Kidney (tissue), 14 donors: ENCODE results near the gene CLDN9. TPM values are rescaled to one million over a fixed set of nuclear protein-coding genes. Genes with fewer than 3 reads are reported as not detected.

ENCODE experiments used
- DNase-seq, 5 donors: peaks; one replicate each; pipeline ENCODE4 v3.0.0-alpha.2; 2013 to 2020
- FAIRE-seq: peaks from 2 replicates; lab custom pipeline; 2012; peaks lifted over from hg19 to GRCh38; lab: Jason Lieb, UNC
- H3K27ac ChIP-seq, 2 donors: one replicate each; pipeline ENCODE4 v1.7.0; 2013; ENCODE audit warnings: low read depth in 2 of 2, low read length in 2 of 2, inconsistent platforms in 1 of 2
- H3K27me3 ChIP-seq: one replicate; pipeline ENCODE4 v1.7.1; 2013; ENCODE audit warnings: low read length, inconsistent platforms; ENCODE audit not compliant: control insufficient read depth, insufficient read depth
- H3K36me3 ChIP-seq, 3 donors: one replicate each; pipeline versions ENCODE4 v1.7.0 to v1.7.1; 2013; ENCODE audit warnings: low read length in 3 of 3, control low read depth in 1 of 3, inconsistent platforms in 1 of 3; ENCODE audit not compliant: insufficient read depth in 3 of 3, control insufficient read depth in 2 of 3
- H3K4me1 ChIP-seq, 3 donors: one replicate each; pipeline versions ENCODE4 v1.7.0 to v1.7.1; 2013; ENCODE audit warnings: low read length in 3 of 3, inconsistent platforms in 1 of 3, low read depth in 1 of 3; ENCODE audit not compliant: control insufficient read depth in 2 of 3, insufficient read depth in 2 of 3
- H3K4me3 ChIP-seq, 3 donors: one replicate each; pipeline versions ENCODE4 v1.7.0 to v1.8.1; 2013; ENCODE audit warnings: low read length in 3 of 3, control low read depth in 1 of 3, inconsistent platforms in 1 of 3
- H3K9ac ChIP-seq, 3 donors: one replicate each; pipeline versions ENCODE4 v1.7.0 to v1.7.1; 2013; ENCODE audit warnings: low read length in 3 of 3, control low read depth in 1 of 3, inconsistent platforms in 1 of 3
- H3K9me3 ChIP-seq, 3 donors: one replicate each; pipeline versions ENCODE4 v1.7.0 to v1.7.1; 2013; ENCODE audit warnings: low read length in 3 of 3, control low read depth in 1 of 3, inconsistent platforms in 1 of 3; ENCODE audit not compliant: control insufficient read depth in 2 of 3, insufficient read depth in 1 of 3
- intact Hi-C: fragments of 100-400 bp; cut with DNase I; formaldehyde crosslinking; loops from one replicate; pipeline ENCODE4 v1.11.1; 2022
- polyA plus RNA-seq: library from polyadenylated mRNA; stranded (reverse); fragments of 350-450 nt; fragmentation: Illumina TruSeq; extraction: RNeasy Lipid Tissue Mini Kit (QIAGEN cat#74804); gene quantifications from one replicate; pipeline ENCODE4 v1.2.3, GENCODE V29; 2014; ENCODE audit warnings: low read depth, low replicate concordance; ENCODE audit not compliant: insufficient read depth
- total RNA-seq: library from RNA; stranded (reverse); fragmentation: NEBNext Ultra II Directional; extraction: Animal tissue kit (Norgen Biotek cat#: 25700); gene quantifications from one replicate; pipeline ENCODE4 v1.2.1, GENCODE V29; 2021
- TF ChIP-seq, protein P1 (sequence below): IDR thresholded peaks from 3 replicates; pipeline ENCODE4 v1.5.1; 2012; ENCODE audit warnings: mild to moderate bottlenecking, moderate library complexity, borderline replicate concordance; ENCODE audit not compliant: insufficient read depth; ENCODE audit errors: extremely low read depth
- donor health status: control.
- donor health status: control.
- donor health status: control.
- donor health status: control.
- donor health status: control.
- donor health status: DM: yes; HTN: yes; CAD: no.
- donor health status: Normal renal cell carcinoma (clear cell type).

The CLDN9 gene
- total and polyA plus RNA-seq, 2 donors from 2014 or later: 0.60 TPM; not detected in 1

- intact Hi-C loops: no loop called here
- Histone ChIP-seq H3K9ac (no peak overlapping the region), H3K36me3 (no peaks in the 10 kb centered on the region), H3K27ac (no peak overlapping the region), H3K9me3 (no peaks in the 10 kb centered on the region), H3K27me3 (no peaks in the 10 kb centered on the region), H3K4me3 (no peak overlapping the region), H3K4me1 (no peaks in the 10 kb centered on the region)
- DNase-seq (no peak), FAIRE-seq (no peak)
- TF ChIP-seq, protein P1, sequence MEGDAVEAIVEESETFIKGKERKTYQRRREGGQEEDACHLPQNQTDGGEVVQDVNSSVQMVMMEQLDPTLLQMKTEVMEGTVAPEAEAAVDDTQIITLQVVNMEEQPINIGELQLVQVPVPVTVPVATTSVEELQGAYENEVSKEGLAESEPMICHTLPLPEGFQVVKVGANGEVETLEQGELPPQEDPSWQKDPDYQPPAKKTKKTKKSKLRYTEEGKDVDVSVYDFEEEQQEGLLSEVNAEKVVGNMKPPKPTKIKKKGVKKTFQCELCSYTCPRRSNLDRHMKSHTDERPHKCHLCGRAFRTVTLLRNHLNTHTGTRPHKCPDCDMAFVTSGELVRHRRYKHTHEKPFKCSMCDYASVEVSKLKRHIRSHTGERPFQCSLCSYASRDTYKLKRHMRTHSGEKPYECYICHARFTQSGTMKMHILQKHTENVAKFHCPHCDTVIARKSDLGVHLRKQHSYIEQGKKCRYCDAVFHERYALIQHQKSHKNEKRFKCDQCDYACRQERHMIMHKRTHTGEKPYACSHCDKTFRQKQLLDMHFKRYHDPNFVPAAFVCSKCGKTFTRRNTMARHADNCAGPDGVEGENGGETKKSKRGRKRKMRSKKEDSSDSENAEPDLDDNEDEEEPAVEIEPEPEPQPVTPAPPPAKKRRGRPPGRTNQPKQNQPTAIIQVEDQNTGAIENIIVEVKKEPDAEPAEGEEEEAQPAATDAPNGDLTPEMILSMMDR: no peak
Observed at GRCh38 chr16:2988590-2989099, 24.1 kb upstream of the CLDN9 start.

GRCh38 chr16:2990891-2991290 is 21.8 kb upstream of the CLDN9 start:
- Histone ChIP-seq H3K27me3 (no peaks in the 10 kb centered on the region), H3K9me3 (no peaks in the 10 kb centered on the region), H3K36me3 (no peaks in the 10 kb centered on the region), H3K4me1 (no peaks in the 10 kb centered on the region), H3K4me3 (no peak overlapping the region), H3K27ac (no peak overlapping the region), H3K9ac (no peak overlapping the region)
- TF ChIP-seq, protein P1: no peak
- DNase-seq (no peak), FAIRE-seq (no peak)
- intact Hi-C loops: no loop called here

- Histone ChIP-seq H3K9me3 (no peaks in the 10 kb centered on the region), H3K4me1 (no peaks in the 10 kb centered on the region), H3K27me3 (no peaks in the 10 kb centered on the region), H3K4me3 (no peak overlapping the region), H3K36me3 (no peaks in the 10 kb centered on the region), H3K27ac (no peak overlapping the region), H3K9ac (no peak overlapping the region)
- TF ChIP-seq, protein P1: no peak
- intact Hi-C loops: no loop called here
- FAIRE-seq: no peak
- no peak for DNase-seq
Observed at GRCh38 chr16:2991566-2992261, 21.0 kb upstream of the CLDN9 start.
